Endometrial microvascular endothelial cells (primary cell): ENCODE measurements around the gene SLC25A24. TPM values are rescaled to one million over a fixed set of nuclear protein-coding genes. Genes with fewer than 3 reads are reported as not detected.
"Not testable (repeated sequence)": the region's sequence is repeated elsewhere in the genome, so short reads cannot be mapped to it uniquely, and the experiment has no call there.

ENCODE experiments used
- in situ Hi-C: cut with HindIII; loops from 2 replicates; pipeline ENCODE4 v1.10.0; 2017; ENCODE audit warnings: low sequenced_read_pairs, low pct_unique_long_range_greater_than_20kb; ENCODE audit errors: inconsistent ontology term
- total RNA-seq: library from RNA; depleted of rRNA; stranded (reverse); fragments of >200 nt; gene quantifications from one replicate; pipeline ENCODE4 v1.2.3, GENCODE V29; 2015; ENCODE audit errors: inconsistent ontology term

Gene SLC25A24
- total RNA-seq = 45.7 TPM

DNA sequence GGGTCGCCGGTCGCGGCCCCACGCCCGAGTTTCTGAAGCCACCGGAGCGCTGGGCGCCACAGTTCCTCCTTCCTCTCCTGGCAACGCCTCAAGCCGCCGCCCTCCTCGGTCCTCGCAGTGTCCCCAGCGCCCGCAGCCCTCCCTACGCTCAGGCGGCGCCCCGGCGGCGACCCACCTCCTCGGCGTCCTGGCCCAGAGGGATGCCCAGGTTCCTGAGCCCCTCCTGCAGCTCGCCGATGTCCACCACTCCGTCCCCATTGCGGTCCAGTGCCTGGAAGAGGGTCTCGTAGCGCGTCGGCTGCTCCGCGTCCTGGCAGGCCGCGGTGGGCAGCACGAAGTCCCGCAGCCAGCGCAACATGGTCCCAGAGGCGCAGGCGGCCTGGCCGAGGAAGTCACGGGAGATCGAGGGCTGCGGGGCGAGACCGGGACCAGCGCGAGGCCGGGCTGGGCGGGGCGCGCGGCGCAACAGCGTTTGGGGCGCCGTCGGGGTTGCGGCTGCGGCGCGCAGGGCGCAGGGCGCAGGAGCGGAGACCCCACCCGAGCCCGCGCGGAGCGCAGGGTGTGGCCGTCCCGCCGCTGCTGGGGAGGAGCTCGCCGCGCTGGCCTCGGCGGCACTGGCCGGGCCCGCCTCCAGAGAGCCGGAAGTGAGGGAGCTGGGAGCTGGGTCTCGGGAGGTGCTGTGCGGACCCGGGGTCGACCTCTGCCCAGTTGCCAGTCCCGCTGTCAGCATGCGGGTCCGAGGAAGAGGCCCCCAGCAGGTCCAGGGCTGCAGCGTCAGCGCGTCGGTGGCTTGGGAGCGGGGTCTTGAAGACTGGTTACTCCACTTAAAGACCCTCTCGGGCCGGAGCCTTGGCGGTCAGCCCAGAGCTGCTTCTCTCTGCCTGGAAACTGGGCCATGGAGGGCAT is at the start of gene SLC25A24:
Gene SLC25A24, minus strand, starts transcription at position 563 of the 906 bp plus-strand sequence. Its CDS starts 205 bp downstream, at position 358.
- in situ Hi-C loops = no loop called here

DNA sequence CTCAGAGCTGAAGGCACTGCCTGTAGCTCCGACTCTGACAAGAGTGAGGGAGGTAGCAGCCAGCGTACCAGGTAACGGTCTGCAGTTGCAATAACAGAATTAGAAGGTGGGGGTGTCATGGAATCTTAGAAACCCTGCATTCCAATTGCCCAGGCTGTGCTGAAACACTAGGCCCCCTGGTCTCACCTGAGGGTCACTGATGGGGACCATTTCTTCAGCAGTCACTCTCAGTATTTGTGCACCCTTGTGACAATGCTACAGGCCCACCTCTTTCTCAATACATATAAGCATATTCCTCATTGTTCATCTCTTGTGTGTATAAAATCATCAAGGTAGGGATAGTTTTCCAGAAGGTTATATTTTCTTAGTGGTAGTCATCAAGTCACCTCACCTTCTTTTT is 43.8 kb upstream of the SLC25A24 start, which contains the start of gene NBPF4:
Gene NBPF4, minus strand, starts transcription at position 101 of the 400 bp plus-strand sequence. CDS start 315 bp downstream, outside the sequence.
- in situ Hi-C loops = not testable (repeated sequence)

DNA sequence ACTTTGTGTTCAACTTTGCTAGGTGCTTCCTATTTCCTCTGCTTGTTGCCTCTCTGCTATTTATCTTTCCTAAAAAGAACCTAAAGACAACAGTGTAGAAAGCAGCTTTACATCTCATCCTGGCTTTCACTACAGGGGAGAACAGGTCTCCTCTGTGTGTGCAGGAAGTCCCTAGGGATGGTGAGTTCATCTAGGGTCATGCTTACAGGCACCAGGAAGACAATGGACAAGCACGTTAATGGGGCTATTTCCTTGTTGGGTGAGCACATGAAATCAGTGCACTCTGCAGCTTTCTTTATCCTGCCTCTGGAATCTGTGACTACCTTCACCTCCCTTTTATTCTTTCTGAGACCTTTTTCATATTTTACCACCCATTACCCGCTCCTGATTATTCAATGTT is 39.3 kb upstream of the SLC25A24 start:
- in situ Hi-C loops = not testable (repeated sequence)

DNA sequence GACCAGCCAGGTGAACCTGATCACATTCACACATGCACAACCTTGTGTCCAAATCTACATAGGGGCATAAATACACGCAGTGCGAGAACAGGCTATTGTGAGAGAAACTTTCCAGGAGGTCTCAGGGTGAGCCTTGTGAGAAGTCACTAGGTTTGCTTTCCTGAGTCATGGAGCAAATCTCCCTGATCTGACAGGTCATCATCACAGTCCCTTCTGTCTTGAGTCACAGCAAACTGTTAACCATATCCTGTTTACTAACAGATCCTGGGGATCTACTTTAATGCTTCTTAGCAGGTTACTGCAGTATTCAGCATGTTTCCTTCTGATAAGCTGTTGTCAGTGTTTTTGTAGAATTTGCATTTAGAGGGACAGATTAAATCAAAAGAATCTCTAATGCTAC is 35.2 kb upstream of the SLC25A24 start:
- in situ Hi-C loops = not testable (repeated sequence)

DNA sequence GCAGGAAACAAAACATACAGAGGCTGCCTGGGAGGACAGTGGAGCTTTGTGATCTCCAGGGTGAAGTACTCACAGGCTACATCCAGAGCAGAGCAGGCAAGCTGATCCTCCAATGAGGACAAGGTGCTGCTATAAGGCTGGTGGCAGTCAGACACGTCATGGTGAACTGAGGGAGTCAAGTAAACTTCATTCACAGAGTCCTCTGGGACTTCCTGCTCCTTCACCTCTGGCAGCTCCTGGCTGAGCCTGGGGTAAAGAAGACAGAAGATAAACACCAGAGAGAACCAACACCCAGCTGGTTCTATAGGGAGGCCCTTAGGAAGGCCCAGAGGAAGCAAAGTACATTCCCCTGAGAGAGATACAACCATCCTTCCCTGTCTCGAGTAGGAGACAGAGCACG is 32.0 kb upstream of the SLC25A24 start:
- in situ Hi-C loops = not testable (repeated sequence)

DNA sequence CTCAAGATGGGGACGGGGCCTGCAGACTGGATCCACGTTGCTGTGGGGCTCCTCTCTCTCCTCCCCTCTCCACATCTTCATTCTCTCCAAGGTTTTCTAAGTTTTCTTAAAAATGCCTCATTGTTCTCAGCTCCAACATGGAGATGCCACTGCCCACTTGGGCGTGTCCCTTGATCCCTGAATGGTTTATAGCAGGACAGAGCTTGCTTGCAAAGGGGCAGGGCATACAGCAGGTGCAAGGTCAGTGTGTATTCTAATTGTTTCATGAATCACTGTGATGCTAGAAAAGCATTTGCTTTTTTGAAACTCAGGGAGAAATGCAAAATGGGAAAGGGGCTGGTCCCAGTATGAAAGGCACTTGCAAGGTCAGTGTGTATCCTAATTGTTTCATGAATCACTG is 29.8 kb upstream of the SLC25A24 start:
- in situ Hi-C loops = not testable (repeated sequence)

DNA sequence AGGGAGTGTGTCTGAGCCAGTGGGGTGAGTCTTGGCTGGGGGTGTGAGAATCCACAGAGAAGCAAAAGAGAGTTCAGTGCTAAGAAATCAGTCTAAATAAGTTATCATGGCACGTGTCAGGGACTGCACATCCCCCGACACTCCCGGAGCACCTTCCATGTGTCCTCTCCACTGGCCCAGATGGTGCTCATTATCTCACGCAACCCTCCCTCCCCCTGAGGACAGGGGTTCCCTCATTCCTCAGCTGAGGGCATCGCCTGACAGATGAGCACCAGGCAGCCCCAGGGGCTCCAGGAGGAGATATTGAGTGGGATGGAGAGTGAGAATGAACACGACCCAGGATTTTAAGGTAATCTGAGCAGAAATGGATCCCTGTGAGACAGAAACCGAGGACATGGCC is 27.6 kb upstream of the SLC25A24 start:
- in situ Hi-C loops = not testable (repeated sequence)

DNA sequence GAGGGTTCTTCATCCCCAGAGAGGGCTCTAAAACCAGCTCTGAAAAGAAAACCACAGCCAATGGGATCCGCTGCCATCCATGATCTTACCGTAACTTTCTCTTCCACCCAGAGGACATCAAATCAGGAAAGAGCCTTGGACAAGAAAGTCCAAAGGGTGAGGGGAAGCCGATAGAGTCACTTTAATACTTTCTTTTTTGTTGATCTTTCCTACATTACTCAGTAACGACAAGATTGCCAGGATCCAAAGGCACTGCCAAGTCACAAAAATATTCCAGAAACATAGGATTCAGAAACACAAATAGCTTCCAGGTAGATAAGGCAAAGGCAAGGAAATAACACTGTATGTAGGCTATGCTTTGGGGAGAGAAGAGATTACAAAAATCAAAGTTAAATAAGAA is 26.7 kb upstream of the SLC25A24 start:
- in situ Hi-C loops = not testable (repeated sequence)

DNA sequence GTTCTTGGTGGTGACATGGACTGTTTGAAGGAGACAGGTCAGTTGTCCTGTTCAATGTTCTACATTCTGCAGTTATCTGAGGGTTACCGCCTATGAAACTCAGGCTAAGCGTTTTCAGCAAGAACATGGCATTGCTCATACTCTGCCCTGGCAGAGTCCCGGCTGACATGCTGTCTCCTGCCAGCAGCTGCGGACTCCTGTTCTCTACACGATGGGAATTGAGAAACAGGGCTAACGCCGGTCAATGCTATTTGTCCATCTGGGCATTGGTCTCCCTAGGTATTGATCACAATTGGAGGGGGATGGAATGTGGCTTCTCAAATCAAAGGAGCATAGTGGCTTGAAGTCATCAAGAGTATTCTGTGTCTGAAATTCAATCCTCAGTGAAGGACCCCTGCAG is 23.1 kb upstream of the SLC25A24 start:
- in situ Hi-C loops = not testable (repeated sequence)

DNA sequence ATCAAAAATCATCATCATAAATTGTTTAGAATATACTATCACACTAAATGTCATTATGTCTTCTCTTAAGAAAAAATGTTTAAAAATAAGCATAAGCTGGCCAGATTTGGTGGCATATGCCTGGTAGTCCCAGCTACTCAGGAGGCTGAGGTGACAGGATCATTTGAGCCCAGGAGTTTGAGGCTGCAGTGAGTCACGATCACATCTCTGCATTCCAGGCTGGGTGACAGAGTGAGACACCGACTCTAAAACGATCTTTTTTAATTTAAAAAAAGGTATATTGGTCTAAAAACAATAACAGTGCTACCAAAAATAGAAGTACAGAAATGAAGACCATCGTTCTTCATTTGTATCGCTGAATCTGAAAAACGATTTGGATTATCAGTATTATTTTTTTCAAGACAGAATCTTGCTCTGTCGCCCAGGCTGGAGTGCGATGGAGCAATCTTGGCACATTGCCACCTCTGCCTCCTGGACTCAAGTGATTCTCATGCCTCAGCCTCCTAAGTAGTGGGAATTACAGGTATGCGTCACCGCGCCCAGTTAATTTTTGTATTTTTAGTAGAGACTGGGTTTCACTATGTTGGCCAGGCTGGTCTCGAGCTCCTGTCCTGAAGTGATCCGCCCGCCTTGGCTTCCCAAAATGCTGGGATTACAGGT is 17.5 kb upstream of the SLC25A24 start:
- in situ Hi-C loops = not testable (repeated sequence)

DNA sequence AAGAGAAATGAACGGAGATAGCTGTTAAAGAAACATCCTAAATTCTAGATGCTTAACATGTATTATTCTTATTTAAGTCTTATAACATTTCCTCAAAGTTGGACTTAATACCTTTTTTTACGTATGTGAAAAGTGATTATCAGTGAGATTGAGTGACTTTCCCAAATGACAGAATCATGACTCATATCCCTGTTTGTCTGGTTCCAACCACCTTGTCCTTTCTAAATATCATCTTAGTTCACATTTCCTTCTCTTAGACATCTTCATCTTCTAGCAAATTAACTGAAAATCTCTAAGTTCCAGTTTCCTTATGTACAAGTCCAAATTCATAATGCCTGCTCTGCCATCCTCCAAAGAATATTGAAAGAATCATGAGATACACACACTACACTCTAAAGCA is 16.9 kb upstream of the SLC25A24 start:
- in situ Hi-C loops = not testable (repeated sequence)

DNA sequence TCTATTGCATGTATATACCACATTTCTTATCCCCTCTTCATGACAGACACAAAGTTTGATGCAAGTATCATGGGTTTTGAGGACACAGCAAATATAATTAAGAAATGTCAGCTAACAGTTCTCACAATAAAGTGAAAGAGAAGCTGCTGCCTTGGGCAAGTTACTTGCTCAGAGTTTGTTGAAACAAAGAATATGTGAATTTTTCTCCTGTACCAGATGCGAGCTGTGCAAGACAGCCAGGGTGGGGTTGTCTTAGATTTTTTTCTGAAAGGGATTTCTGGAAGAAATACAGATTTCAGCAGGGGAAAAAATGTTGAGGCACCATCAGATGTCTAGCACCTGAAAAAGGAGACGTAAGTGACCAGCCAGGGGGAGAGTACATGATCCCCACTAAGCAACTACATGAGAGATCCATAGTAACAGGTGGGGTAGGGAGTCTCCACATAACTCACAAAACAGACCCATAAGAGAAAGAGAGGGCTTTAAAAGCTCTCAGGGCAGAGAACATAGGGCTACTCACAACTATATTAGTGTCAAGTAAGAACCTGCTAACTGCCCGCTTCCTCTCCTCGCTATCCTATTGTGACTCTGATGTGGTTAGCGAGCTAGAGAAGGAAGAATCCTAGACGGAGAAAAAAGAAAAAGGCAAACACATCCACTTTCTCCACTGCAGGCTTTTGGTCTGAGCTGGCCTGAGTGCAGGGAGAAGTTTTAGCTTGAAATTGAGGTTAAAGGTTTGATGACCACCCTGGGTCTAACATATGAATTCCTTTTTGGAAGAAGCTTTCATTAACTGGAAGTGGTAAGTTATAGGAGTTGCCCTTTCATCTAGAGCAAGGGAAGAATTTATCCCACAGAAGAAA is 16.1 kb upstream of the SLC25A24 start:
- in situ Hi-C loops = not testable (repeated sequence)

DNA sequence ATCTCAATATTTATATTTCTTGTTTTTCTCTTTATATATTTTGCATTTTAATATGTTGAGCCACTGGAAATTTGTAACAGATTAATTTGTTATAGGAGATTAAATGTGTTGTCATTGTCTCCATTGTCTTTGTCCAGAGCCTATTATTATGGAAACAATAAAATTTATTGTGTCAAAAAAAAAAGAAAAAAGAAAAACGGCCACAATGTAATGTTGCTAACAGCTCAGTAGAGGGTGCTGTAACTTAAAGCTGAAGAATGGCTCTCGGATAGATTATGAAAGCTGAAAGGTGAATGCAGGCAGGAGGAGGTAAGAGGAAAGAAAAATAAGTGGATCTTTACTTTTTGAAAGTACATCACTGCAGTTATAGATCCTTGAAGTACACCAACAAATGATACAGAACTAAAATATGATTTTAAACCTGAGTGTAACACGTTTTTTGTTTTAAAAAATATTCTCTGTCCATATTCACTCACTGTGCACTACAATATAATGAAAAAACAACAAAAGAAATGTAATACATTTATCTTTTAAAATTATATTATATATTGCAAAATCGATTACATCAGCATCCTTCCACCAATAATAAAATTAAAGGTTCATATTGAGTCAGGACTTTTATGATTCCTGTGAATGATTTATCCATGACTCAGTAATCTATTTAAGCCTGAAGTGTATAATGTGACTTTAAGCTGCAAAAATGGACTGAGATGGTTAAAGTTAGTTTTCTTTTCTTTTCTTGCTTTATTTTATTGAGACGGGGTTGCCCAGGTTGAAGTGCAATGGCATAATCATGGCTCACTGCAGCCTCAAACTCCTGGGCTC is 14.7 kb upstream of the SLC25A24 start:
- in situ Hi-C loops = not testable (repeated sequence)

DNA sequence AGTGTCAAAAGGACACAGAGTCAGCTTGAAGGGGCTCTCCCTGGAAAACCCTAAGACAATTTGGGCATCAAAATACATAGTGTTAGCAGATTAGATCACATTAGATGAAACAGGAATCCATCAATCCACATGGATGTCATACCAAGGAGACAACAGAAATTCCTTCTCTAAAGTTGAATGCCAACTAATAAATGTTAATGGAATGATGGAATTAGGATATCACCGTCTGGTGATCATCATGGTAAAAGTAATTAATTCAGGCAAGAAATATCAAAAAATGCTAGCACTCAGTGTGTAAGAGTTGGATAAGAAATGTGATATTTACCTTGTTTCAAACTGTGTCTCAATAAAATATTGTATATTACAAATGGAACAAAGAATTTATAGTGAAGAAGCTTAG is 10.9 kb upstream of the SLC25A24 start:
- in situ Hi-C loops = no loop called here

DNA sequence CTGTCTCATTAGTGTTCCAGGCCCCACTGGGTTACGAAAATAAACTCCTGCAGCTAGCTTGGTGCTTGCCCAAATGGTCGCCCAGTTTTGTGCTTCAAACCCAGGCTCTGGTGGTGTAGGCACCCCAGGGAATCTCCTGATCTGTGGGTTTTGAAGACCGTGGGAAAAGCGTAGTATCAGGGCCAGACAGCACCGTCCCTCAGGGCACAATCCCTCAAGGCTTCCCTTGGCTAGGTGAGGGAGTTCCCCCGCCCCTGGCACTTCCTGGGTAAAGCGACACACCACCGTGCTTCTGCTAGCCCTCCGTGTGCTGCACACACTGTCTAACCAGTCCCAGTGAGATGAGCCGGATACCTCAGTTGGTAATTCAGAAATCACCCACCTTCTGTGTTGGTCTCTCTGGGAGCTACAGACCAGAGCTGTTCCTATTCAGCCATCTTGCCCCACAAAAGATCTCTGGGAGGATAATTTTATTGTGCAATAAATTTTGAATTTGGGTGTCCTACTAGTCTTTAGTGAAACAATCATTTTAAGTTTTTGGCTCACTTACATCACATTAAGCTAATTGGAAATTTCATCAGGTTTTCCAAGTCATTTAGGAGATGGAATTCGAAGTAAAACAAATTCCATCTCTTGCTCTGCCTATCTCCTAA is 9.4 kb upstream of the SLC25A24 start:
- in situ Hi-C loops = no loop called here

DNA sequence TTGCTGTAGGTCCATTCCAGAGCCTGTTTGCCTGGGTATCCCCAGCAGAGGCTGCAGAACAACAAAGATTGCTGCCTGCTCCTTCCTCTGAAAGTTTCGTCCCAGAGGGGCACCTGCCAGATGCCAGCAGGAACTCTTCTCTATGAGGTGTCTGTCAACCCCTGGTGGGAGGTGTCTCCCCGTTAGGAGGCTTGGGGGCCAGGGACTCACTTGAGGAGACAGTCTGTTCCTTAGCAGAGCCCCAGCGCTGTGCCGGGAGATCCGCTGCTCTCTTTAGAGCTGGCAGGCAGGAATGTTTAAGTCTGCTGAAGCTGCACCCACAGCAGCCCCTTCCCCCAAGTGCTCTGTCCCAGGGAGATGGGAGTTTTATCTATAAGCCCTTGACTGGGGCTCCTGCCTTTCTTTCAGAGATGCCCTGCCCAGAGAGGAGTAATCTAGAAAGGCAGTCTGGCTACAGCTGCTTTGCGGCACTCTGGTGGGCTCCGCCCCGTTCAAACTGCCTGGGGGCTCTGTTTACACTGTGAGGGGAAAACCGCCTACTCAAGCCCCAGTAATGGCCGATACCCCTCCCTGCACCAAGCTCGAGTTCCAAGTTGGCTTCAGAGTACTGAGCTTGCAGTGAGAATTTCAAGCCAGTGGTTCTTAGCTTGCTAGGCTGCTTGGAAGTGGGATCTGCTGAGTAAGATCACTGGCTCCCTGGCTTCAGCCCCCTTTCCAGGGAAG is 8.7 kb upstream of the SLC25A24 start:
- in situ Hi-C loops = no loop called here

DNA sequence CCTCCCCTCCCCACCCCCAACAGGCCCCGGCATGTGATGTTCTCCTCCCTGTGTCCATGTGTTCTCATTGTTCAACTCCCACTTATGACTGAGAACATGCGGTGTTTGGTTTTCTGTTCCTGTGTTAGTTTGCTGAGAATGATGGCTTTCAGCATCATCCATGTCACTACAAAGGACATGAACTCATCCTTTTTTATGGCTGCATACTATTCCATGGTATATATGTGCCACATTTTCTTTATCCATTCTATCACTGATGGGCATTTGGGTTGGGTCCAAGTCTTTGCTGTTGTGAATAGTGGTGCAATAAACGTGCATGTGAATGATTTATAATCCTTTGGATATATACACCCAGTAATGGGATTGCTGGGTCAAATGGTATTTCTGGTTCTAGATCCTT is 3.4 kb upstream of the SLC25A24 start:
- in situ Hi-C loops = not testable (repeated sequence)
